Activated T-cell treated with anti-CD3 and anti-CD28 coated beads for 48 hours (primary cell): Measurements from ENCODE around the gene STOX2.

Source experiments
- DNase-seq: peaks from one replicate; pipeline ENCODE4 v3.0.0-alpha.2; 2020; ENCODE audit warnings: low read depth

STOX2 gene

DNA sequence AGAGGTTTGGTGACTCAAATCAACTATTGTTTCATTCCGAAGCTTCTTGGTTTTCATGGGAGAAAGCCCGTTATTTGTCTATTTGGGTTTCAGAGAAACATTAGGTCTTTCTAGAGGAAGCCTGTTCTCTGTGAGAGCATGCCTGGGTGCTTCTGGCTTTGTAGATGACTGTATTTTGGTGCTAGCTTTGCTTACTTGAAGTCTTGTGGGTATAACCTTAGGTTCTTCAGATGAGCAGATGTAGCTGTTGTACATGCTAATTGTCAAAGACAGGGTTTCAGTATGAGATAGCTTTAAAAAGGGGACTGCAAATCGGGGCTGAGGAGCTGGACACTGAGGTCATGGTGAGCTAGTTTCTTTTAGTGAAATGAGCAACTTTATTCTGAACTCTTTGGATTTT is 7.9 kb upstream of the STOX2 start:
- no peak for DNase-seq

DNA sequence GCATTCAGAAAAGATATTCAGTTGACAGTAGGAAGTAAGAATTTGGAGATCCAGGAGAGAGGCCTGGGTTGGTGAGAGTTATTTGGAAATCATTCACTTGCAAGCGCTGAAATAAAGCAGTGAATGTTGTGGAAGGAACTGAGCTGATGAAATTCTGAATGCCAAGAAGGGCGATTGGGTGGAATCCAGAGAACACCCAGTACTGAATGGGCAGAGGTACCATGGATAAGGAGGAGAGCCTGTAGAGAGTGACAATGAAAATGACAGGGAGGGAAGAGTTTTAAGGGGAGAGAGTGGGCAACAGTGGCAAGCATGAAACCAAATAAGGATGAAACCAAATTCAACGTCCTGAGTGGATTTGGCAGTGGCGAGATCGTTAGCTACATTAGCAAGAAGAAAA is 6.7 kb upstream of the STOX2 start:
- DNase-seq = no peak

DNA sequence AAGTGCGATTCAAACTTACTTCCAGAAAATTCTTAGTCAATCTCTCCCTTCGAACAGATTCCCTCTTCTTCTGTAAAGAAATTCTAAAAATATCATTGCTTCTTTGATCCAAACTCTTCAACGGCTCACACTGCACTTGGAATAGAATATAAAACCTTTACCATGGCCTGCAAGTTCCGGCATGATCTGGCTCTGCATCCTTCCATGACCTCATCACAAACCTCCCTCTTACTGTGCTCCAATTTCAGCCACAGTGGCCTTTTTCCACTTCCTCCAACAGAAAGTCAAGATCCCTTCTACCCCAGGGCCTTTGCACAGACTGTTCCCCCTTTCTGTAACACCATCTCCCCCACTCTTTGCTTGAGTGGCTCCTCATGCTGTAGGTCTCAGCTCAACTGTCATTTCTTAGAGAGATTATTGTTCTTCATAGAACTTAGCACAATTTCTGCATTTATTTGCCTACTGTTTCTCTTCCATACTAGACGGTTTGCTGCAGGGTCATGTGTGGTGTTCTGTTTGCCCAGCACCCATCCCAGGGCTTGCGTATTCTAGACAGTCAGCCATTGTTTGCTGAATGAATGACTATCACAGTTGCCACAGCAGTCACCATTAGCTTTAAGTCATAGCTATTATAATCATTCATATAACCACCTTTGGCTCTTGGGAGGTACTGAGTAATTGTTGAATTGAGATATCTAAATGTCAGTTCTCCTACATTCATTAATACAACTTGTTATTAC is 1.9 kb upstream of the STOX2 start:
- no peak for DNase-seq

DNA sequence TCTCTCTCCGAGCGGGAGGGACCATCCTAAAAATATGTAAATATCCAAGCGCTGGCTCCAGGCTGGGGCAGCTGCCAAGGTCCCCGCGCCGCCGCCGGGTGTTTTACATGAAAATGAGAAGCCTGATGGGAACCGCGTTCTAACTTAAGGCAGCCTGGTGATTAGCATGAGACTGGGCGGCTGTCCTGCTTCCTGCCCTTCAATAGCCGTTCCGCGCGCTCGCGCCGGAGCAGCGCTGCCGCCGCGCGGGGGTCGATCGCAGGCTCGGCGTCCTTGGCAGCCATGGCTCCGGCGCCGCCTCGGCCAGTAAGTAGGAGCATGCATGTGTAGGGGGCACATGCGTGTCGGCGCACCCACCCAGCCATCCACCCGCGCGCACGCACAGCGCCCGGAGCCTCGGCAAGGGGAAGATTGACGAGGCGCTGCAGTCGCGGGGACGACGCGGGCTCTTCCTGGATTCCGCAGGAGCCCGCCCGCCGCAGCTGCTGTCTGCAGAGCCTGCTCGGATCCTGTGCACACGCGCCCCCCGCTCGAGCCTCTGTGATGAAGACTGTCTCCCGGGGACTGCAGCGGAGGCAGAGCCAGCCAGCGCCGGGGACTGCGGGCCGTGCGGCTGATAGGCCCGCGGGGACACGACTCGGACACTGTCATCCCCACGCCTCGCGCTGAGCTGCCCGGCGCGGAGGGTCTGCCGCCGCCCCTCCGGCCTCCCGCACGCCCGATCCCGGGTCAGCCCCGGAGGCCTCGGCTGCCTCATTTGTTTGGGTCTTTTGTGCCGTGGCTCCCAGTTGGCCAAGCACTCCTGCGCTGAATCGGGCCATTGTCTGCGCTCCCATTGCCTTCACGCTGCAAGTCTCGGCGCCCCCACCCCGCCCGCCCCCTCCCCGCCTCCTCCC is 734 bp downstream of the STOX2 start:
- no peak for DNase-seq

DNA sequence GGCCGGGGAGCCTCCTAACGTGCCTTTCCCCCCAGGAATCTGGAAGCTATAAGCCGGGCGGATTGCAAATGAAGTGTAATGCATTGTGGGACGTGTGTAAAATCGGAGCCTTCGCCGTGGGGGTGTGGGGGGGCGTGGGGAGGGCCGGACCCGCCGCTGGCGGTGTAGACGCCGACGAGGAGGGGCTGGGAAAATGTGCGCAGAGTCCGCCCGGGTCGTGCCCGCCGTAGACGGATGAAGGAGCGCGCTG is 1.3 kb downstream of the STOX2 start:
- no peak for DNase-seq

DNA sequence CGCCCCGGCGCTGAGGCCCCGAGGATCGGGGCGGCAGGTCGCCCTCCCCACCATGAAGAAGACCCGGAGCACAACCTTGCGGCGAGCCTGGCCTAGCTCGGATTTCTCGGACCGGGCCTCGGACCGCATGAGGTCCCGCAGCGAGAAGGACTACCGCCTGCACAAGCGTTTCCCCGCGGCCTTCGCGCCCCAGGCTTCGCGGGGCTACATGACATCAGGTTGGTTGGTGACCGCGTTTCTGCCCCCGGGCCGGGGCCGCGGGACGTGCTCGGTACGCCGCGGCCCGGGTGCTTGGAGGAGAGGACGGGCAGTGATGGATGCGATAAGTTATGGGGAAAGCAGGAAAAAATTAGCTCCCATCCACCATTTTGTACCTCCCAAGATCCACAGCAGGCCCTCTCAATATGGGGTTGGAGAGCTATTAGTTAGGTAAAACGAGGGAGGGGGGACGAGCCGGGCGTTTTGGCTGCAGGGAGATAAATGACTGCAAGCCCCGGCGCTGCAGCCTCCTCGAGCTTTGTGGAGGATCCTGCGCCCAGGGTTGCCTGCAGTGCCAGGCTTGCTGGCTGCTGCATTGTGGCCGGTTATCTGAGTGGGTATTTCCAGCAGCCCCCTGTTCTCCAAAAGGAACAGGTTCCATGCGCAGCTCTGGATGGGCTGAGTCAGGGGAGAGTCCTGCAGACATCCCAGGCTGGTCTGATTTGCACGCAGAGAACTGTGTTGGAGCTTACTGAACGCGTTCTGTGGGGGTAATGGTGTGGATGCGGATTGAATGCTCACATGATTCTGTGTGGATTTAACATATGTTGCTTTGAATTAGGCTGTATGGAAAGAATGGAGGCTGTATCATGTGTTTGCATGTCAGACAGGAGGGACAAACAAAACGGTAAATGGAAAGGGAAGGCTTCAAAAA is 1.9 kb downstream of the STOX2 start:
- no peak for DNase-seq

DNA sequence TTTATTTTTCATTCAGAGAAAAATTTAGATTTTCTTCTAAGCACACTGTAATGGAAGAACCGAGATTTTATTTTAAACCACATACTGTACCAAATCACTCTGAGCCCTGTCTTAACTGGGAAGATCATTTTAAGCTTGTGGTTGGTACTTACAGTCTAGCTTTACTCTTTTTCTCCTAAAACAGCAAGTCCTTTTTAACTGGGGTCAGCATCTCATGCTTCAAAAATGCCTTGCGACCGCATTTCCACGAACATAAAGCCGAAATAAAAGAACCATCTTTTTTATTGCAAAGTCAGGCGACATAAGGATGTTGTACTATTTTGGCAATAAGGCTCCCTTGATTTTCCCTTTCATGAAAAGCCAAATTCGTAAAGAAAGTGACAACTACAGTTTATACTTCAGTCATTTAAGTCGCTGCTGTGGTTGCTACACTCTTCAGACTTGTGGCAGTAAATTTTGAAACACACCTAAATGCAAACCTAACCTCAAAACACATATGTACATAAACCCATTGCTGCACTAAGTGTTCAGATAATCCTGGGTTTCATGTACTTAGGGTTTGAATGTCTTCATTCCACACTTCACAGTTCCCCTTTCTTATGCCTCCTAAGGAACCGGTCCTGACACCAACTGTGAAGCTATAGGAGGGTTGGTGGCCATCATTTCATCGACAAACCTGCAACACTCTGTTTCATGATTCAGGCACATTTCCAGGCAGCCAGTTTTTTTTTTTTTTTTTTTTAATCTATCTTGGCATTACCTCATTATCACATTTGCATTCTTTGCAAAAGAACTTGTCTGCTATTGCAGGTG is 3.0 kb downstream of the STOX2 start:
- no peak for DNase-seq

DNA sequence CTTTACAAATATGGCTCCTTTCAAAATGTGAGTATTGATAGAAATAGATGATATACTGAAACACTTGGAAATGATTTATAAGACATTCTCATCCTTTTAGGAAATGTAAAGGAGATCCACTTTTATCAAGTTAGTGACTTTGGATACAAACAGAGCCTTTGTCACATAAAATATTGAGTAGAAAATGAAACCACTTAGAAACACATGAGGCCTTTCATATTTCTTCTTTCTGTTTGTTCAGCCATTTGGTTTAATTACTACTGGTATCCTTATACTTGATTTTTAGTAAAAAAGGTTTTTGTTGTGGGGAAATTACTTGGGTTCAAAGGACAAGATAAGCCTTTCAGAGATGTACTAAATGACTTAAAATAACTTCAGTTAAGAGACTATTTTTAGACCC is 4.1 kb downstream of the STOX2 start:
- no peak for DNase-seq

DNA sequence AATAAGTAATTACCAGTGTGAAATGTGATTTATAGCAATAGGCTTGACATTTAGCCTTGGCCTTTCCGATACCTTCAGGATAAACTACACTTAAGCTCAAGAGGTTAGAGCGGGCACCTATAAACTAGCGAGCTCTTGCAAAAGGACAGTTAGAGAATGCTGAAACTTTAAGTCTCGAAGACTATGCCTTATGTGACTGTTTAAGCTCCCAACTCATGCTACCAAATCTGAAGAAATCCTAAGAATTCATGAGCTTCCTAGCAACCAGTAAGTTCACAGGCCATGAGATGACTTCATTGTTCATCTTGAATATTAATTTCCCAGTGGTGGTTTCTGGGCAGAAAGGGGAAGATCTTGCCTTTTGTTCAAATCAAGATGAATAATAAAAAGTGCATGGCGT is 4.7 kb downstream of the STOX2 start:
- DNase-seq = no peak

DNA sequence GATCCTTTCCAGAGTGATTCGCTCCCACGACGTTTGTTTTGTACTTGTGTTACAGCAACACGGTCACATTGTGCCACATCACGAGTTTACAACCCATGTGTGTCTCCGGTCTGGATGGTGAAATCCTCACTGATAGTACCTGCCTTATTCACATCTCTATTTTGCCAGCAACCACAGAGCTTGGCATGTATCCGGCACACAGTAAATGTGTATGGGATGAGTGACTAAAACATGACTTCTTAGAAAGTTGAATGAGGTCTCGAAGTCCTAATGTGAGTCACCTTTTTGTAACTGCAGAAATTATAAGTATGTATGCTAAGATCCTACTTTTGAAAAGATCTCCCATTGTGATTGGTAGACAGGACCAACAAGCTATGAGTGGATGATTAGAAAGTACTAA is 7.5 kb downstream of the STOX2 start:
- DNase-seq = no peak

DNA sequence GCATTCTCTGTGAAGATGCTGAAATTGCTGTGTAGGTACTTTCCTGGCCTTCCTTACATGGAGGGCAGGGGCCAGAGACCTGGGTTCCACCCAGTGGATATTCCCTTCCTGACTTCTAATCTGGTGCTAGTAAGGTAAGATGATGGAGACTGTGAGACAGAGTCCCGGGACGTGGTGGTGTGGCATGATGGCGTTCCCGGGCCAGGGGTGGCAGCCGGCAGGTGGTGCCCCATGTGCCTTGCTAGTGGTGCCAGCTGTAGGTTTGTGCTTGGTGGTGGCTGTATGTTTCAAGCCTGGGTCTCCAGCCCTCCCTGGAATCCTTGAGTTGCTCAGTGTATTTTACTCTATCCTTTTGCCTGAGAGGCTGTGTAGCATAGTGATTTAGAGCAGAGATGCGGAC is 10.9 kb downstream of the STOX2 start:
- DNase-seq = no peak

DNA sequence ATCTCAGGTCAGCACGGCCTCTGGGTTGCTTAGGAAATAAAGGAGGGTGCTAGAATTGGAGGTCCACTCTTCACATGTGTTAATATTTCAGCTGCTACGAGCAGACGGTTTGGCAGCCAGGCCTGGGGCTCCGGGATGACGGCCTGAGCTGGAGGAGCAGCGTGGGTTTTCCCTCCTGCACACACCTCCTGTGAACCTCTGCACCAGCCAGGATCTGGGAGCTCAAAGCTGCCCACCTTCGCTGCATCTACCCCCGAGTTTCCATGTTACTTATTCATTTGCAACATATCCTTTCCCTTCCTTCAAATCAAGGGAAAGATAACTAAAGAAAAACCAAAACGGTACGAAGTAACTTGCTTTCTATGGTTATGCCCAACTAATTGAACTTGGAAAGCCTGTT is 13.6 kb downstream of the STOX2 start:
- DNase-seq = no peak

DNA sequence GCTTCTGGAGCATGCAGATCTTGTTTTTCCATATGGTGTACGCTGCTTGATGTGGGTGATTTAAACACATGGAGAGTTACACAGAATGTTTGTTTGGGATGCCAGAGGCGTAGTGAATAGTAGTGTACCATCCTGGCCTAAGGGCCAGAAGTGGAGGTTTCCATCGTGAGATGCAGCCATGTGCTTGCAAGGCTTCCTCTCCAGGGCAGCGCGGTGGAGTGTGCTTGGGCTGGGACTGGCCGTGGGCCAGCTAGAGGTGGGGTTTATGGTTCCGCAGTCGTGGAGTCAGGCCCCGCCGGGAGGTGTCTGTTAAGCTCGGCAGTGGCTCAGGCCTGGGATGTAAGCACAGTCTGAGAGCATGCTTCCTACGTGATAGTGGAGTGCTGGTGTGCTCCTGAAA is 14.0 kb downstream of the STOX2 start:
- no peak for DNase-seq

DNA sequence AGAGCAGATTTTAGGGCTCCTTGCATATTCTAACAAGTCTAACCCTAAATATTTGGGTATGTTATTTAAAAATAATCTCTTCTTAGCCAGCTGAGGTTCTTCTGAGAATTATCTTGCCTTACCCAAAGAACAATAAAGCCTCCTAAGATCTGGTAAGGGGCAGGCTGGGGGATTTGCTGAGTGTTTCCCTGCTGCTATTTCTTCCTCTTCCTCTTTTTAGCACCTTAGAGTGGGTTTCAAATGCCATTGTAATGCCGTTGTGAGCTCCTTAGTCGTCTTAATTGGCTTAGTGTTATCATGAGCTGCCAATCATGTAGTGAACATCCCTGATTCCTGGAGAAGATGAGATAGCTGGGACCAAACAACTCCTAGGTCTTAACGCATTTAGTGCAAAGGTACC is 15.4 kb downstream of the STOX2 start:
- DNase-seq = no peak

DNA sequence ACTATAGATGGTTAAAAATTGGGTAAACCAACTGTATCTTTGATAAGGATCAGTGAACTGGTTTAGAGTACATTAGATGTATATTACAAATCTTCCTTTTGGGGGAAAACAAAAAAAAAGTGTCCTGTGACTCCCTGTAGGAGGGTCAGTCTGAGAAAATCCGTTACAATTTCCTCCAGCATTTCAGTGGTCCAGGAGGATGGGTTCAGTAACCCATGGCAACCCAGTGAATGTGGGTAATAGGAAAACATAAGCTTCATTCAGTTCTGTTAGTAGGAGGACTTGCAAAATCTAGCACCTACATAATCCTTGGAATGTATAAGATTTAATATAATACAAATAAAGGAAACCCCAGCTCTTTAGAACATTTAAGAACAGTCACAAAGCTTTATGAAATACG is 16.2 kb downstream of the STOX2 start:
- no peak for DNase-seq

DNA sequence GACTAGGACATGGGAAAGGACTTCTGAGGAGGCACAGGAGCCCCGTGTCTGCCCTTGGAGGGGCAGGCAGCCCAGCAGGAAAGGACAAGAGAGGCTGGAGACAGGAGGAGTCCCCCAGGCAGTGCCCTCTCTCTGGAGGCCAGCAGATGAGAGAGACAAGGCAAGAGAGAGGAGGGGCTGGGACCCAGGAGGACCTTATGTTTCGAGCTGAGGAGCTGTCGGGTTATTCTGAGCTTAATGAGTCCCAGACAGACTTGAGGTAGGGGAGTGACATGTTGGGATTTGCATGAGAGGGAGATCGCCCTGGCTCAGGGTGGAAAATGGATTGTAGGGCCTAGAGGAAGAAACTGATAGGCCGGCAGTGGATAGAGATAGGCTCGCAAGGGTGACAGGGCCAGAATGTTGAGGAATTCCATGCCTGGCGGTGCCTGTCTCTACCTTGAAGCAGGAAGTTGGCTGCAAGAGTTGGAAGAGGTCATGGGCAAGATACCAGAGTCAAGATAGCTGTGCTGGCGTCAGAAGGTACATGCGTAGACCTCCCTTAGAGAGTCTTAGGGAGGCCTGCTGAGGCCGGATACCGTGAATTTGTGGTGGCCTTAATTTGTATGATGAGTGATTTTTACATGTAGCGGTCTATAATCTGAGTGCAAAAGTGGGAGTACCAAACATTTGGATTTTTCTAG is 19.4 kb downstream of the STOX2 start:
- DNase-seq = no peak

DNA sequence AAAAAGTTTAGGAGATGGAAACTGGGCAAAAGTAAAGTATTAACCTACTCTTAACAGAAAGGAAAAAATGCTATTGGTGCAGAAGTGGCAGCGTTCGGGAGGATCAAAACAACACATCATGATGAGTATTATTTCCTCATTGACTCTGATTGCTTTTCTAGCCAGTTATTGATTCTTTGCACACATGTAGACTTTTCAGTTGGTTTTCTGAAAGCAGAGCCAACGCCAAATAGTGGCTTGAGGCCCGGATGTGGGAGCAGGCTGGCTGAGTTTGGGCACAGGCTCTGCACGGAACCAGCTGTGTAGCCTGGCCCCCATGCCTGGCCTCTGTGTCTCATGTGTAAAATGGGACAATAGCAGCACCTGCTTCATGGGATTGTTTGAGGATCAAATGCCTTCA is 21.8 kb downstream of the STOX2 start:
- no peak for DNase-seq

DNA sequence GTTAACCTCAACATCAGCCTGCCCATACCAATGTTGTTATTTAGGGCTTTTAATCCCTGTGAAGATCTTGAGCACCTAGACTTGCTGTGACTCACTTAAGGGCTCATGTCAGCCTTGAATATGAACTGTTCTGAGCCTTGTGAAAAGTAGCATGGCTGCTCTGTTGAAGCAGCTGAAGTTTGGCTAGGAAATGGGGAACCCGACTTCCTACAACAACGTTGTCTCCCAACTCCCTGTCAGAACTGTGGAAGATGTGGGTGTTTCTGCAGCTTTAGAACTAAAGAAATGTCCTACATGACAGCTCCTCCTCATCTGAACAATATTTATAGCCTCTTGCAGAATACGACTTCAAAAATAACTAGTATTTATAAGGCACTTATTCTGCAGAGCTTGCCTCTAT is 27.5 kb downstream of the STOX2 start:
- no peak for DNase-seq

DNA sequence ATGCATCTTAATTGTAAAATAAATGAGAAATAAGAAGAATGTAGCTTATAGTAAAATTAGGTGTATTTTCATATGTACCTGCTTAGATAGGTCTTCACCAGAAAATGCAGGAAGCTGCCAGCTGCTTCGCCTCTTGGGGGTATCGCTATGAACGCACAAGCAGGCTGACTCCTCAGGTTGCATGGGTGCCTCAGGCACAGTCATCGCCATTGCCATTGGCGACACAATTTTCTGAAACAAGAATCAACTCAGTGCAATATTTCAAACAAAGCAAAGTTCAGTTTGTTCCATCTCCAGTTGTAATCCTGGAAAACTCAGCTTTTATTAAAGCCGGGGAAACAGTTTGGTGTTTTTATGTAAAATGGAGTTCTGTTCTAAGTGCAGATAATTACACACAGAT is 29.7 kb downstream of the STOX2 start:
- no peak for DNase-seq

DNA sequence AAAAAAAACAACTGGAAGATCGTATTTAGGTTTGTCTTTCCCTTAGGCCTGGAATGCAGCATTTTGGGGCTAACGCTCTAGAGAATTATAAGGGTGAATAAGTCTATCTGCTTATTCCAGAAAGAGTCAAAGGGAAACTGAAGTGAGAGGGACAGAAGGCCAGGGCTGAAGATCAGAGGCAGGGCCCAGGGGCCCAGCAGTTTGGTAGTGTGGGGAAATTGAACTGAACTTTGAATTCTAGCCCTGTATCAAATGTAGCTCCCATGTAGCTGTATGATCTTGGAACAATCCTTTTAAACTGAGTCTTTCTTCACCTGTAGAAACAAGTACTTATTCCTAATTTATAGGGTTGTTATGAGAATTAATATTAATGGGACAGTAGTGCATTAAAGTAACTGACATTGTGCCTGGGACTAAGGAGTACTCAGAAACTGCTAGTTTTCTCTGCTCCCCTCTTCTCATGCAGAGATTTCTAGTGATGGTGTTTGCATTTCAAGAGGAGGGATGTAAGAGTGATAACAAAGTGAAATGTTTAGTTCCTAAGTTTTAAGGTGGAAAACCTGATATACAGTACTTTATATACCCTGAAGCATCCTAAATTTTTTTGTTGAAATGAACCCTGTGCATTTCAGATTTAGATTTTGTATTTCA is 30.4 kb downstream of the STOX2 start:
- no peak for DNase-seq

DNA sequence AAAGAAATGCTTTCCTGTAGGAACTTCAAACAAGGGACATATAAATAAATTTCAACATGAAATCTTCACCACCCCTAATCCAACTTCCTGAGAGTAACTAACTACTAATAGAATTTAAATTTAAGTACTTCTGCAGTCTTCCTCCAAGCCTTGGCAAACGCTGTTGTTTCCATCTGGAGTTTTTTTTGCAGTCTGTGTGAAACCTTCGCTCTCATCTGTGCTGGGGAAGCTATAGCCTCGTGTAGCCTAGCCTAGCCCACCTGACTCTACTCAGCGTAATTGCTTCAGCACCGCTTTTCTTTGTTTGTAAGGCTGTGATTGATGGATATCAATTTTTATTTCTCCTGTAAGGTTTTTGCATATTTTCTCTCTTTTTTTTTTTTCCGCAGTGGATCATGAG is 30.9 kb downstream of the STOX2 start:
- no peak for DNase-seq
